GM21786 (cell line): ENCODE data around the gene MTPN.

Experiments used
- ATAC-seq: cut with Tn5 transposase; IDR thresholded peaks from one replicate; pipeline ENCODE4 v1.9.1; 2021; ENCODE audit not compliant: unreplicated experiment

The MTPN gene

GRCh38 chr7:135990258-135990657 is 13.1 kb upstream of the MTPN start:
- no peak for ATAC-seq

DNA sequence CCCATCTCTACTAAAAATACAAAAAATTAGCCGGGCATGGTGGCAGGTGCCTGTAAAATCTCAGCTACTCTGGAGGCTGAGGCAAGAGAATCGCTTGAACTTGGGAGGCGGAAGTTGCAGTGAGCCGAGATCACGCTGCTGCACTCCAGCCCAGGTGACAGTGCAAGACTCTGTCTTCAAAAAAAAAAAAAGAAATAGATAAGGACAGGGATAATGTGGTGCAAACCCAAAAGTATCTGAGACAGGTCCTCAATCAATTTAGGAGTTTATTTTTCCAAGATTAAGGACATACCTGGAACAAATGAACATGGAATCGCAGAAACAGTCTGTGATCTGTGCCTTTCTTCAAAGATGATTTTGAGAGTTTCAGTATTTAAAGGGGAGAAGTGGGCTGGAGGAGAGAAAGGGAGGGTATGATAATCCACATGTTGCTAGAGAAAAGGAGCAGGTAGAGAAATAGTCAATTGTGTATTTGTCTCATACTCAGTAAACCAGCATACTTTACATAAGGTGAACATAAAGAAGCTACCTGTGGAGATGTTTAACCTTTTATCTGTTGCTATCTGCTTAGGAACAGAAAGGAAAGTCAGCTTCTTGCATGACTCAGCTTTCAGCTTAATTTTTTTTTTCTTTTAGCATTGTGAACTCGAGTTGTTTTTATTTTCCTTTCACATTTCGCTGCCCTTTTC is 4.9 kb upstream of the MTPN start:
- no peak for ATAC-seq

DNA sequence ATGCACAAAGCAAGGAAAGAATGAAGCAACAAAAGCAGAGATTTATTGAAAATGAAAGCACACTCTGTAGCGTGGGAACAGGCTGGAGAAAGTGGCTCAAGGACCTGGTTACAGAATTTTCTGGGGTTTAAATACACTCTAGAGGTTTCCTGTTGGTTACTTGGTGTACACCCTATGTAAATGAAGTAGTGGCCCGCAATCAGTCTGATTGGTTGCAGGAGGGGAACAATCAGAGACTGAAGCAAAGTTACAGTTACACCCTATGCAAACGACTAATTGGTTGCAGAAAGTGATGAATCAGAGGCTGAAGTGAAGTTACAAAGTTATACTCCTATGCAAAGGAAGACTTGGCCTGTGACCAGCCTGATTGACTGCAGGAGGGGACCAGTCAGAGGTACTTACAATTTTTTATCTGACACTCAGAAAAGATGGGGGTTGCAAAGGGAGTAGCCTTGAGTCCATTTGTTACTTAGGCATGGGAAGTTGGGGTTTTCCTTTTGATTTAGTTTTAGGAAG is 3.6 kb upstream of the MTPN start:
- peak; percentile 68 for ATAC-seq

- peak; percentile 17 for ATAC-seq
These were observed 2.9 kb upstream of the MTPN start for GRCh38 chr7:135980012-135980551.

- ATAC-seq: no peak
These were observed 2.4 kb upstream of the MTPN start for GRCh38 chr7:135979471-135980011.

GRCh38 chr7:135978624-135979023 is 1.5 kb upstream of the MTPN start:
- no peak for ATAC-seq

DNA sequence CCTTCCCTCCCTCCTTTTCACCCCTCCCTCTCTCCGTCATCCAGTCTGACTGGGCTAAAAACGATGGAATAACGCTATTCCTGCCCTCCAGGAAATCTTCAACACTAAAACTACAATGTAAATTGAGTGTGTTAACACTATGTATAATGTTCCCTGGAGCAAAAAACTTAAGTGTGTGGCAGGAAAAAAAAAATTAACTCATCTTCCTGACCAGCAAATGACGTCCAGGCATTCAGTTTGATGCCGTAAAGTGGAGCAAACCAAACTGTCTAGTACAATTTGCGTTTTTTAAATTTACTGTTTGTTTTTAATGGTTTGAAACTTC is 545 bp upstream of the MTPN start:
- ATAC-seq: no peak

DNA sequence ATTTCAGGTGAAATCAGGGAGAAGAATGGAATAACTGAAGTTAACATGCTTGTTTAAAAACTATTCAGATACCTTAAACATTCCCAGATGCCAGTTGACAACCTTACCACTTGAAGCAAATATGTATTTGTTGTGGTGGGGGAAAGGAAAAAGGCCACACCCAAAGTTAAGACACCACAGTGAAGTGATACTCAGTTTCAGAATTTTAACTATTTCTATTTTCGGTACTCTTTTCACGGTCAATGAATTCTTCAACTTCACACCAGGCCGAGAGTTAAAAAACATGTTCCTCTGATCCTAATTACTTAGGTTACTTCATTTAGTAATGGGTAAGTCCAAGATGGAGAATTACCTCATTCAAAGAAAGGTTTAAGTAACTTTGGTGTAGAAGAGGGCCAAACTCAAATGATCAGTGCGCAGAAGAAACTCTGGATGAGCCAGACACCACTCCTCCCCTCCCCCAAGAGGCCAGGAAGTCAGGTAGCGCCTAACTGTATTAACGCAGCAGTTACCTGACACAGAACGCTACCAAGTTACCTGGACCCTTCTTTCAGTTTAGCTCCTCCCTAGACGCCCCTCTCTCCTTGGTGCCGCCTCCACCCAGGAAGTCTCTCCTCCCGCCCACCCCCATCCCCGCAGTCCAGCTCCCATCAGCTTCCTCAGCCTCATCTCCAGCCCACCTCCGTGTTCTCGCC is 700 bp downstream of the MTPN start:
- ATAC-seq: peak; percentile 12

DNA sequence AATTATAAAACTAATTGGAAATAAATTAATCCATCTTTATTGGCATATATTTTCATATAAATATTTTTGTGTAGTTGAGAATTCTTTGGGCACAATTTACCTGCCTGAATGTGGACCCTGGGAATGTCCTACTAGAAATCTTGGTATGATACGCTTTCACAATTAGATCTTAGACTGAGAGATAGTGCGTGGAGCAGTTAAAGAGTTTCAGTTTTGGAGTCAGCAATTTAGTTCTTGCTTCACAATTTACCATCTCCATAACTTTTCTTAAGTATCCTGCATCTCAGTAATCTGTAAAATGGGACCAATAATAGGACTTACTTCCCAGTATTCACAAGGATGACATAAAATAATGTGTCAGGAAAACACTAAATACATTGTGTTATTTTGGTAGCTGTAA is 2.0 kb downstream of the MTPN start:
- no peak for ATAC-seq

GRCh38 chr7:135974667-135975066 is 2.5 kb downstream of the MTPN start:
- ATAC-seq: no peak

DNA sequence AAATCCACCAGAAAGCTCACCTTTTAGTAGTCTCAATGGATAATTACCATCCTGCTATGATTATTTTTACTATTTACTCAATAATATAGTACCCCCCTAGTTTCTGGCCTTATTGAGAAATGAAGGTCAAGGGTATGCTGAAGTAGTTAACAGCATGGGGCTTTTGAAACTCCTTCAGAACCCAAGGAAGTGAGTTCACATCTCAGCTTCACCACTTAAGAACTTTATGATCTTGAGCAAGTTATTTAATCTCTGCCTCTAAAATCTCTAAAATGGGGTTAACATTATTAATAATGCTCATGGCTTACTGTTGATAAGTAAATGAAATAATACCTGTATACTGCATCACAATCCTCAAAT is 5.8 kb downstream of the MTPN start:
- ATAC-seq: peak; percentile 11

DNA sequence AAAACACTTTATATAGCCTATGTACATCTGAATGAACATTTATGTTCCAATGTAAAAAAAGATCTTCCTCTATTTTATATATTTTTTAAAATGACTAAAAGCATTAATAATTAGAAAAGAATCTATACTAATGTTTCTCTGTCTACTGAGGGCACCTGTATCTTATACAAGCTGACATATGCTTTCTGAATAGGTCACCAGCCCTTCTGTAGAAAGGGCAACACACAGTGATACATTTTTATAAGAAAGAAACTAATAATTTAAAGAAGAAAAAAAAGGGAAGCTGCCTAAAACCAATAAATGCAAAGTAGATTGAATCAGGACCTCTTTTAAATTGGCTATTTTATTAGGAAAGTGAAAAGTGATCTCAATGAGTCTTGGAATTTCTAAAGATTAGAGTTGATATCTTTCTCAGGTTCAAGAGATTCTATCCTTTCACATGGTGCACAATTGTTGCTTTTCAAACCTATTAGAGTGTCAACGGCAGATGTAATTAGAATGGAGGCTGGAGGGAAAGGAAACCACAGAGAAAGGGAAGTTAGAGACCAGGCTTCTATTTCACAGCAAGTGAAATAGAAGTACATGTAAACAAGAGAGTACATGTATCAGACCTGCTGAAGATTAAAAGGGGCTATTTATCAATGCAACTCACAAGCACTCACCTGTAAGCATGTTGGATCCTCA is 6.3 kb downstream of the MTPN start:
- ATAC-seq: peak; percentile 79

- ATAC-seq: no peak
These were observed 7.1 kb downstream of the MTPN start for GRCh38 chr7:135970045-135970444.

- ATAC-seq: no peak
These were observed 10.7 kb downstream of the MTPN start for GRCh38 chr7:135966341-135967043.

DNA sequence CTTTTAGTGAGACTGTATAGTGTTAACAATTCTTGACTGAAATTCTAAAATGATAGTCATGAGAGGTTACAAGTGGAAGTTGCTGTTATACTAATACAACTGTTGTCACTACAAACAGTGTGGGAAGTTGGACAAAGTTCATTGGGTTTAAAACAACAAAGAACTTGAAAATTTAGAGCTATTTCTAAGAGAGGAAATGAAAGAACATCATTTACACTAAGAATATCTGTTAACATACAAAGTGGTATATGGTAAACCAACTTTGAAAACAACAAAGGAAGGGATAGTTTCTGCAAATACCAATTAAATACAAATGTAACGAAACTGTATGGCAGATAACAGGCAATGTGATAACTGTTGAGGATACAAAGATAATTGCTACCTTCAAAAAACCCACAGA is 11.6 kb downstream of the MTPN start:
- ATAC-seq: peak; percentile 72

- no peak for ATAC-seq
These were observed 12.4 kb downstream of the MTPN start for GRCh38 chr7:135964791-135965190.

- no peak for ATAC-seq
These were observed 12.9 kb downstream of the MTPN start for GRCh38 chr7:135964274-135964673.

- ATAC-seq: no peak
These were observed 14.4 kb downstream of the MTPN start for GRCh38 chr7:135962802-135963201.

- no peak for ATAC-seq
These were observed 16.3 kb downstream of the MTPN start for GRCh38 chr7:135960709-135961451.

DNA sequence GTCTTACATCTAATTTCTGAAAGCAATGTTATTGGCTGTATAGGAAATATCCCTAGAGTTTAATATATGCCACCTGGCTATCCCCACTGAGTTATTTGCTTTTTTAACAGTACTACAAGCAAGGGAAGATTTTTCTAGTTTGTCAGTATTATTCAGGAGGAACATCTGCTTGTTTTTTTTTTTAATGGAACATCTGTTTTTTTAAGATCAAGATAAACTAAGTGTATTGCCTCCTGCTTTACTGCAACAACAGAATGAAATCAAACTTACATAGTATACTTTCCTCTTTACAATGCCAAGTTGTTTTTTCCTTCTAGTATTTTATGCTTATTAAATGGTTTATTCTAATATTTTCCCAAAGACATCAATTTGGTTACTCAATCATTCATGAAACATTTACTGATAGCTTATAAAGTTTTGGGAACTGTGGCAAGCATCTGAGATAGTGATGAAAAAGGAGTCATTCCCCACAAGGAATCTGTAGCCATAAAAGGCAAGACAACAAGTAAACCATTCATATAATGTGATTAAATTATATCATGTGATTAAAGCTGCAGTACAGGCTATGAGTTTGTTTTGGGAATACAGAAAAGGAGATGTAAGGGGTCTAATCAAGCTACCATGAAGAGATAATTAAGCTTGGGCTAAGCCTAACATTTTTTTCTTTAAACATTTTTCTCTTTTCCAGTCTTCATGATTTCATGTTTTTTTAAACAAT is 17.4 kb downstream of the MTPN start:
- ATAC-seq: no peak
